Stimulated activated naive CD4-positive, alpha-beta T cell treated with Interleukin-2 at 50 U/mL for 16 hours (primary cell): ENCODE measurements around the gene PIK3R3.
A peak's percentile ranks its signal among the peaks of the same experiment; 100 is the strongest.
"Not testable (repeated sequence)": the region's sequence is repeated elsewhere in the genome, so short reads cannot be mapped to it uniquely, and the experiment has no call there.

Experiments
- DNase-seq: peaks from one replicate; lab custom pipeline; 2025; lab: John Stamatoyannopoulos, UW

The PIK3R3 gene

DNA sequence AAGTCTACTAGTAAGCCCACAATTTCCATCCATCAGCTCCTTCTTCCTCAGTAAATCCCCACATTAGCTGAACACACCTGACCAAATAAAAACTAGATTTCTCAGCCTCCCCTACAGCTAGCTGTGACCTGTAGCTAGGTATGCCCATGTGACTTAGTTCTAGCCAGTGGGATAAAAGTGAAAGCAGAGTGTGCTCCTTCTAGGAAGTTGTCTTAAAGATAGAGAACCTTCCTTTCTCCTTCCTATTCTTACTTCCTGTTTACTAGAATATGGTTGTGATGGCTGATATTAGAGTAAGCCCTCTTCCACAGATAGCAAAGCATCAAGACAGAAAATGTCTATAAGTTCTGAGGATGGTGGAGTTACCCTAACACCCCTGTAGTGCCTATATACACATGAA is 67.0 kb downstream of the PIK3R3 start:
- no peak for DNase-seq

DNA sequence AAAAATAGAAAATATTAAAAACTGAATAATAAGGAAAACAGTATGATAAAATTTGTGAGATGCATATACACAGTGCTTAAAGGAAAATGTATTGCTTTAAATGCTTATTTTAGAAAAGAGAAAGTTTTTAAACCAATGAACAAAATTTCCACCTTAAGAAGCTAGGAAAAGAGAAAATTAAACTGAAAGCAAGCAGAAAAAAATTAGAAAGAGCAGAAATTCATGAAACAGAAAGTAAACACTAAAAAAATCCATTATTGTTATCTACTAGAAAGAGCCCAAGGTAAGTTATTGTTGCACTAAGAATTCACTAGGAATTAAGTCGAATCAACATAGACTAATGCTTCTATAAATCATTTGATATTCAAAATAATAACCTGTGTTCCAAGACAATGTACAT is 67.7 kb downstream of the PIK3R3 start:
- no peak for DNase-seq

DNA sequence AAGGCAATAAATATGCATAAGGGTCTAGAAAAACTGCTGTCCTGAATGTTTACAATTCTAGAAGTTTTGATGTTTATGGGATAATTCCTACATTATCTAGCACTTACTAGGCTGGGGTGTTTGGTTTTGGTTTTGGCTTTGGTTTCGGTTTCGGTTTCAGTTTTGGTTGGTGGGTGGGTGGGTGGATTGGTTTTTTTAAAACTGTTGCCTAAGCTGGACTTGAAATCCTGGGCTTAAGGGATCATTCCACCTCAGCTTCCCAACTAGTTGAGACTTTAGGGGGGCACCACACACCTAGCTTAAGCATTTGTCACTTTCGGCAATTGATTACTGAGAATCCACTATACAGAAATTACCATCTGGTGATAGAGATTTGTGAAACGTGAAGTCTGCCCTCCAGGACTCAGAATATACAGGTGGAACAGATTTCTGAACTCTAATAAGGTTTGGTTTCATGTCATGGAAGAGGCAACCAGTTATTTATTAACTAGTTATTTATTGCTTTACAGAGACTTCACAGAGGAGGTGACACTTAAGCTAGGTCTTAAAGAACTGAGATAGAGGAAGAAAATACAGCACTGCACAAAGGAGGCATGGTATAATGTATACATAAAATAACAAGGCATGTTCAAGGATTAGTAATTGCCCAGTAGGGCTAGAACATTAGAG is 69.6 kb downstream of the PIK3R3 start:
- DNase-seq: peak; percentile 38

DNA sequence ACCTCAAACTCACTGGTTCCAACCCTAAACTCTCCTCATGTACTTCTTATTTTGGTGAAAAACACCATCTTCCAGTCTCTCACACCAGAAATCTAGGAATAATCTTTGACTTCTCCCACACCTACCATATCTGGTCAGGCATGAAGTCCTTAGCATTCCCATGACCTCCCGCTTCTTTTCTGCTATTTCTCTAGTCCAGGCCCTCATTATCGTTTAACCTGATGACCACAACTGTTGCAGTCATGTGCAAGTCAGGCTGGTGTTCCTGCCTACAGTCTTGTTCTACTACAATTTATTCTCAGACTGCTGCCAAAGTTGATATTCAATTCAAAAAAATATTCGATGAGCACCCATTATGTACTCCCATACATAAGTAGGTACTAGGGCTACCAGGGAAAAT is 71.3 kb downstream of the PIK3R3 start:
- no peak for DNase-seq

DNA sequence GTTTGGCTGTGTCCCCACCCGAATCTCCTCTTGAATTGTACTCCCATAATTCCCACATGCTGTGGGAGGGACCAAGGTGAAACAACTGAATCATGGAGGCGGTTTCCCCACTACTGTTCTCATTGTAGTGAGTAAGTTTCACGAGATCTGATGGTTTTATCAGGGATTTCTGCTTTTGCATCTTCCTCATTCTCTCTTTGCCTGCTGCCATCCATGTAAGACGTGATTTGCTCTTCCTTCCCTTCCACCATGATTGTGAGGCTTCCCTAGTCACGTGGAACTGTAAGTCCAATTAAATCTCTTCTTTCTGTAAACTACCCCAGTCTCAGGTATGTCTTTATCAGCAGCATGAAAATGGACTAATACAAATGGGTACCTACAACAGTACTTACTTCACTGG is 73.5 kb downstream of the PIK3R3 start:
- no peak for DNase-seq

DNA sequence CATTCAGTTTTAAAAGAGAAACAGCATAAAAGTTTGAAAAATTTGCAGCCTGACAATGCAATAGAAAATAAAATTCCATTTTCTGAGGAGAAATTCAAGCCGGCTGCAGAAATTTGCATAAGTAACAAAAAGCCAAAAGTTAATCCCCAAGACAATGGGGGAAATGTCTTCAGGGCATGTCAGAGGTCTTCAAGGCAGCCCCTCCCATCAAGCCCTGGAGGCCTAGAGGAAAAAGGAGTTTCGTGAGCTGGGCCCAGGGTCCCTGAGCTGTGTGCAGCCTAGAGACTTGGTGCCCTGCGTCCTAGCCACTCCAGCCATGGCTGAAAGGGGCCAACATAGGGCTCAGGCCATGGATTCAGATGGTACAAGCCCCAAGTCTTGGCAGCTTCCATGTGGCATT is 74.6 kb downstream of the PIK3R3 start:
- DNase-seq: no peak

DNA sequence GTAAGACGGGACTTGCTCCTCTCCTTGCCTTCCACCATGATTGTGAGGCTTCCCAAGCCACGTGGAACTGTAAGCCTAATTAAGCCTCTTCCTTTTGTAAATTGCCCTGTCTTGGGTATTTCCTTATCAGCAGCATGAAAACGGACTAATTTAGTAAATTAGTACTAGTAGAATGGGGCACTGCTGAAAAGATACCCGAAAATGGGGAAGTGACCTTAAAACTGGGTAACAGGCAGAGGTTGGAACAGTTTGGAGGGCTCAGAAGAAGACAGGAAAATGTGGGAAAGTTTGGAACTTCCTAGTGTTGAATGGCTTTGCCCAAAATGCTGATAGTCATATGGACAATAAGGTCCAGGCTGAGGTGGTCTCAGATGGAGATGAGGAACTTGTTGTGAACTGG is 75.2 kb downstream of the PIK3R3 start:
- not testable (repeated sequence) for DNase-seq

DNA sequence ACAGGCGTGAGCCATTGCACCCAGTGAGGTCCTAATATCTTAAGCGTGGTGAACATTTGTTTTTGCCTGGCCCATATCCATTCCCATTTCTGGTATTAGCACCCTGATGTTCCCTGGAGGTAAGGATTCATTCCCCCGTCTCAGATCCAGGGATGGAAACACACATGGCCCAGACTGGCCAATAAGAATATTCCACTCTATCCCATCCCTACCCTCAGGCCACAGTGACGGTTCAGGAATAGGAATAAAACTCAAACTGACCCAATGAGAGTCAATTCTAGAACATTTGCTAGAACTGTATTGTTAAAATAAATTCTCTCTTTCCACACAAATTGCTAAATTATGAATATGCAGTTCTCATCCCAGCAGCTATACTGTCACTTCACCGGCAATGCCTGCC is 76.1 kb downstream of the PIK3R3 start:
- DNase-seq: no peak

DNA sequence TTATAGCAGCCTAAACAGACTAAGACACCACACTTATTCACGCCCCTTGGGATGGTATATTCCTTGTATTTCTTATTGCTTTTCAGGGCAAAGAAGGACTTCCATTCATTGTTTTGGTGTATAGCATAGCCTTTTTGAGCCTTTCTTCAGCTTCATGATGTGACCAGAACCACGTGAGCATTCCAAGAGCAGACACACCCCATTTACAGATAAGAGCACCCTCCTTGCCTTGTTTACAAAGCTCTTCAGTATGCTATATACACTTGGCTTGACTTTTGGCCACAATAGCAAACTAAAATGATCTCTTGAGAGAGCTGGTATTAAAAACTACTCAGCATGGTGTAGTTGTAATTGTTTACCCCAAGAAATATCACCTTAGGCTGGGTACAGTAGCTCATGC is 78.7 kb downstream of the PIK3R3 start:
- DNase-seq: no peak

DNA sequence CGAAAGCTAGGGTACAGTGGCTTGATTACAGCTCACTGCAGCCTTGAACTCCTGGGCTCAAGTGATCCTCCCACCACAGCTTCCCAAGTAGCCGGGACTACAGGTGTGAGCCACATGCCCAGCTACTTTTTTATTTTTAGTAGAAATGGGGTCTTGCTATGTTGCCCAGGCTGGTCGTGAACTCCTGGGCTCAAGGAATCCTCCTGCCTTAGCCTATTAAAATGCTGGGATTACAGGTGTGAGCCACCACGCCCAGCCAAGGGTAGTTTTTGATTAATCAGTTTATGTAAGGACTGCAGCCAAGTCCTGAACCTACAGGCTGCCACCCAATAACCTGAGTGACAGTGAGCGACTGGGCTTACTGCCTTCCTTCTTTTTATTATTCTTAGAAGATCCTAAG is 88.3 kb downstream of the PIK3R3 start:
- DNase-seq: no peak

DNA sequence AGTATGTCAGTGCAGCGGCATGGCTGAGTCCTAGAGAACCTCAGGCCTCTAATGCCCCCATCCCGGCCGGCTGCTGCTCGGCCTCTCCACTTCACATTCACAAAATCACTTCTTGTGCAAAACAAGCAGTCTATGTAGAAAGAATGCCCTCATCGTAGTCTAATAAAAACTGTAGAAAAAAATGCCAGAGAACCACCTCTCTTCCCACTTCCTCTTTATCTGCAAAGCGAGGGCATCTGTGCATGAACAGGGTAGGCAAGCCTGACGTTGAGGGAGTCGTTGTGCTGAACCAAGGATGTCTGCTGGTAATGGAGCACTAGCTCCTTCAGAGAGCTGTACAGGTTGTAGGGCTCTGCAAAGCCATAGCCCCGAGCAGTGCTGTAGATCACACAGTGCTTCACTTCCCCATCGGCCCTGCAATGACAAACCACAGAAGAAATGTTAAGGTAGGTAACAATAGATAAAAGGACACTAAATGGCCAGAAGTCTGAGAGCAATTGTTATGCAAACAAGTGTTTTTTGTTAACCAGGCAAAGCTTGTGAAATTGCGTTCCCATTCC is 88.9 kb downstream of the PIK3R3 start:
- DNase-seq: no peak

DNA sequence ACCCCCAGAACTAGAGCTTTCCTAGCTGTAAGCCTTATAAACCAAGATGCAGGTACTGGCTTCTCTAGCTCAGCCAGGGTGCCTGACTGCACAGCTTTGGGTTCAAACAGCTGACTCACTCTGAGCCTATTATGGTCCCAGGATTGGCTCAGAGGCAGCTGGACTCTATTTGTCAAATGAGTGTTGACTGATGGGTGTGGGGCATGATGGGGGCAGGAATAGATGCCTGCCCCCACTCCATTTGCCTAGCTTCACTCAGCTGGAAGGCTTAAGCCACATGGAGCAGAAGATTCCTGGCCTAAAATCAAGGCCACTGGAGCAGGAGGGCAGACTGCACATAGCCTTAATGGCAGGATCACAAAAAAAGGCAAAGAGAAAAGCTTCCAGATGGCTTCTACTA is 90.5 kb downstream of the PIK3R3 start:
- no peak for DNase-seq

DNA sequence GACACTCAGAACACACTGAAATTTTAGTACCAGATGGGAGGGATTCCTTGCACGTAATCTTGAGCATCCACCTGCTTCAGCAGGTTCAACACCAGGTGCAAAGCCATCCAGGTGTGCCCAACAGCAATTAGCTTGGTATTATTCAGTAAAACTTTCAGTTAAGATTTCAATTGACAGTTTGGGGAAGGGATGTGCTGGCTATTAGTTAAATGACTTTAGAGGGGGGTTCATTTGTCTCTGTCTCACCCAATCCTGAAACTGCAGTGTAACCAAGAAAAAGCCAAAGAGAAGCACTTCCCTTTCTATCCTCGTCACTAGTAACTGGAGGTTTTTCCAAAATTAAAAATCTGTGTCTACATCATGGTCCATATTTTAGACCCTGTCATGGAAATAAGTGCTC is 90.9 kb downstream of the PIK3R3 start:
- DNase-seq: no peak

DNA sequence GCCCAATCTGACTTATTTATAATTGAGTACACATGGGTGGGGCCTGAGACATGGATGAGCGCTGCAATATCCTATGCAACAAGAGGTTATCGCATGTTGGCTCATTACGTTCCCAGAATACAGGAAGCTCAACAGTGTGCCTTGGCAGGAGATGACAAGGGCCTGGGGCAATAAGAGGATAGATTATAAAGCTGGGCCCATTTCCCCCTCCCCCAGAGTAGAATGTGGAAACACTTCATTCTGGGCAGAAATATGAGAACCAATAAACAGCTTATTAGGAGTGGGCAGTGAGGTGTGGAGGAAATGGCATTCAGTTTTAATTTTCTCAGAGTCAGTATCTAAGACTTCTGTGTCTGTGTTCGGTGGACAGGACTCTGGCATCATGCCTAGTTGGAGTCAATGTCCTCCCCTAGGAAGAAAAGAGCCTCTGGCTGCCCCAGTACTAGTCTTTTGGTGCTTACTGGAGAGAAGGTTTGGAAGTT is 92.8 kb downstream of the PIK3R3 start:
- DNase-seq: no peak

DNA sequence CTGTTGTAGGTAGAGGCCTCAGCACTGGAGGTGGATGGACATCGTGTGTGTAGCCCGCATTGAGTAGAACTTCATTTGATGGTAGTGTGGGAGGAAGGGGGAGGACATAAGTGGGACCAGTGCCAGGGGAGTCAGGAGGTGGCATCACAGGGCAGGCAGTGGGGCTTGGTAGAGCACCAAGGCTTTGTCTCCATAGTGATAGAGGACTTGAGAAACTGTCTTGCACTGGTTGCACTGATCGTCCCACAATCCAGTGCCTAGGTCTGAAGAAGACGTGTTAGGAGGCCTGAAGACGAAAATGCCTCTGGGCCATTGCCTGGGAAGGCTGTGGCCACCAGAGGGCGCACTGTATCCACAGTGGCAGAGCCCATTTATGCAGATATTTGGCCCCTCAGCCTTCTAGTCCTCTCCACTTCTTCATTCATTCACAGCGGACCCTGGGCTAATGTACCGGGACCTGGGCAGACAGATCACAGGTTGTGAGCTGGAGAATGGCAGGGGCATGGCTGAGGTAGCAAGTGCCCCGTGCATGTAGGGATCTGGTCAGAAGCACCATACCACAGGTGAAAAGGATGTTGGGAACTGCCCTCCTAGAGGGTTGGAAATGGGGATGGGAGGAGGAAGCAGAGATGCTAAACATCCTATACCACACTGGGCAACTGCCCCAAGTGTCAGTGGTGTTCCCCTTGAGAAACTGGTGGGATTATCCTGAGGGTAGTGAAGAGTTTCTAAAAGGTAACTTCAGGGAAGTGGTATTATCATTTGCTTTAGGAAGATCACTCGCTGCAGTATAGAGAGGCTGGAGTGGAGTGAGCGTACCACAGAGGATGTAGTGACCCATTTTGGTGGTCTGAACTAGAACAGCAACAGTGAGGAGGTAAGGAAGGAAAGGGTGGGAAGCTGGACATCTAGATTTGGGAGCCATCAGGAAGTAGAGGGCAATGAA is 95.3 kb downstream of the PIK3R3 start:
- peak; percentile 73 for DNase-seq

DNA sequence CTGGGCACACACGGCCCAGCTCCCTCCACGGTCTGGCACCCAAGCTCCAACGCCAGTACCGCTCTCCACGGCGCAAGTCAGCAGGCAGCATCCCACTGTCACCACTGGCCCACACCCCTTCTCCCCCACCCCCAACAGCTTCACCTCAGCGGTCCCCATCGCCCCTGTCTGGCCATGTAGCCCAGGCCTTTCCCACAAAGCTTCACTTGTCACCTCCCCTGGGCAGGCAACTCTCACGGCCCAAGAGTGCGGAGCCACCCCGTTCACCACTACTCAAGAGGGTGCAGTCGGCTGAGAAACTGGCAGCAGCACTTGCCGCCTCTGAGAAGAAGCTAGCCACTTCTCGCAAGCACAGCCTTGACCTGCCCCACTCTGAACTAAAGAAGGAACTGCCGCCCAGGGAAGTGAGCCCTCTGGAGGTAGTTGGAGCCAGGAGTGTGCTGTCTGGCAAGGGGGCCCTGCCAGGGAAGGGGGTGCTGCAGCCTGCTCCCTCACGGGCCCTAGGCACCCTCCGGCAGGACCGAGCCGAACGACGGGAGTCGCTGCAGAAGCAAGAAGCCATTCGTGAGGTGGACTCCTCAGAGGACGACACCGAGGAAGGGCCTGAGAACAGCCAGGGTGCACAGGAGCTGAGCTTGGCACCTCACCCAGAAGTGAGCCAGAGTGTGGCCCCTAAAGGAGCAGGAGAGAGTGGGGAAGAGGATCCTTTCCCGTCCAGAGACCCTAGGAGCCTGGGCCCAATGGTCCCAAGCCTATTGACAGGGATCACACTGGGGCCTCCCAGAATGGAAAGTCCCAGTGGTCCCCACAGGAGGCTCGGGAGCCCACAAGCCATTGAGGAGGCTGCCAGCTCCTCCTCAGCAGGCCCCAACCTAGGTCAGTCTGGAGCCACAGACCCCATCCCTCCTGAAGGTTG is 97.6 kb downstream of the PIK3R3 start:
- DNase-seq: no peak

DNA sequence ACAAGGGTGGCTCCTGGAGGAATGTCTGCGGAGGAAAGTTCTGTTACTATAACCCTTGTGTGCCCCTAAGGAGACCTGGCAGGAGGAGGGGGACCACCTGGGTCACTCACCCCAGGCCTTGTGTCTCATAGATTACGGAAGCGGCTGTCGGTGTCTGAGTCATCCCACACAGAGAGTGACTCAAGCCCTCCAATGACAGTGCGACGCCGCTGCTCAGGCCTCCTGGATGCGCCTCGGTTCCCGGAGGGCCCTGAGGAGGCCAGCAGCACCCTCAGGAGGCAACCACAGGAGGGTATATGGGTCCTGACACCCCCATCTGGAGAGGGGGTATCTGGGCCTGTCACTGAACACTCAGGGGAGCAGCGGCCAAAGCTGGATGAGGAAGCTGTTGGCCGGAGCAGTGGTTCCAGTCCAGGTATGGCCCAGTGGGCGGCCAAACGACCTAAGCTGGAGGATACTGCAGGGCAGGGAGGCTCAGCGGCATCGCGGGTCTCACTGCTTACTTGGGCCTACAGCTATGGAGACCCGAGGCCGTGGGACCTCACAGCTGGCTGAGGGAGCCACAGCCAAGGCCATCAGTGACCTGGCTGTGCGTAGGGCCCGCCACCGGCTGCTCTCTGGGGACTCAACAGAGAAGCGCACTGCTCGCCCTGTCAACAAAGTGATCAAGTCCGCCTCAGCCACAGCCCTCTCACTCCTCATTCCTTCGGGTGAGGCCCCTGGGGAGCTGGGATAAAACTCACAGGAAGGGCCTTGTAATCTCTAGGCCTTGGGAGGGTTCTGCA is 101.4 kb downstream of the PIK3R3 start:
- no peak for DNase-seq

DNA sequence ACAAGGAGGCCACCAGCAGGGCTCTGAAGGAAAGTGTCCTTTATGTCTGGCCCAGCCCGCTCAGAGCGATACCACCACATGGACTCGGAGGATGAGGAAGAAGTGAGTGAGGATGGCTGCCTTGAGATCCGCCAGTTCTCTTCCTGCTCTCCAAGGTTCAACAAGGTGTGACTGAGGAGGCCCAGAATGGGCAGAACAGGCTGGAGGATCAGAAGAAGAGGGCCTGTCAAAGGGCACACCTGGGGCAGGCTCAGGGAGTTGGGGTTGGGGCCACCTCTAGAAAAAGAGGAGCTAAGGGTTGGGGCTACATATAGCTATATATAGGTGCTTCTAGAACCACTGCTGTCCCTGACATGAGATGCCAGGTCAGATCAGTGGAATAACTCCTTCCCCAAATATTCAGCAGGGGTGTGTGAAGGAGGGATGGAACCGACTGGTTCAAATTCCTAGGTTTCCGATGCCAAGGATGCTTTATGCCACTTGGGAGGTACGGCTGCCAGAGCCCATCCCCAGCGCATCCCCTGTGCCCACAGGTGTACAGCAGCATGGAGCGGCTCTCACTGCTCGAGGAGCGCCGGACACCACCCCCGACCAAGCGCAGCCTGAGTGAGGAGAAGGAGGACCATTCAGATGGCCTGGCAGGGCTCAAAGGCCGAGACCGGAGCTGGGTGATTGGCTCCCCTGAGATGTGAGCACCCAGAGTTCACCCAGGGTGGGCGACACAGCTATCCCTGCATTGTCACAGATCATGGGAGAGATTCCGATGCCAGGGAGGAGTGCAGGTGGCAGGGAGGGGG is 102.2 kb downstream of the PIK3R3 start:
- DNase-seq: no peak

DNA sequence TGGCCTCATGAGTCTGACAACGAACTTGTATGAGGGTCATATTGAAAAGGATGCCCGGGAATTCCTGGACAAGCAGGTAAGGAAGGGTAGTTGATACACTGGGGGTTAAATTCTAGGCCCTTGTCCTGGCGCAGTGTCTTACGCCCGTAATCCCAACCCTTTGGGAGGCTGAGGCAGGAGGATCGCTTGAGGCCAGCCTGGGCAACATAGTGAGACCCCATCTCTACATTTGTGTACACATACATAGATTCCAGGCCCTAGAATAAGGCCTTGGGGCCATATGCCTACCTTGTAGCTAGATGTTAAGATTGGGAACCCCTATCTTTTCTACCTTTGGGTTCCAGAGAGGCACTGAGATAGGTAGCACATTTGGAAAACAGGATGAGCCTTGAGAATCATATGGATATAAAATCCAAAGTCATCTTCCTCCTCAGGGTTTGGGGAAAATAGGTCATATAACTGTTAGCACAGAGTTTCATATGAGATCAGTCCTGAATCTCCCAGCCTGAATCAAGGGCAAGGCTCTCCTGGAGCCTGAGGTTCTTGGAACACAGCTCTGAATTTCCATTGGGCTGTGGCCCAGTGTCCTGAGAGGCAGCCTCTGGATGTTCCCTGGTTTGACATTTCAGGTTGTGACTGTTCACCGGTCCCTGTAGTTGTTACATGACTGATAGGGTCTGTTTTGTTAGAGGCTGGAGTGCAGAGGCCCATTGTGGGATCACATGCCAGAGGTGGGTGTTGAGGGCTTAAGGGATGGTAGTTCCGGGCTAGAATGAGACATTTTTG is 104.4 kb downstream of the PIK3R3 start:
- DNase-seq: no peak
